OCI-LY1 (cell line): Measurements from ENCODE around the gene ZNF521.

ENCODE experiments used
- H2AFZ ChIP-seq: fragments of 200-600 bp; sonication (generic), shearing (Covaris generic); 2 replicates; pipeline ENCODE4 v1.6.0; 2014; ENCODE audit warnings: antibody characterized with exemption, mild to moderate bottlenecking, low read length
- H3F3A ChIP-seq: fragments of 200-600 bp; sonication (generic), shearing (Covaris generic); 2 replicates; pipeline ENCODE4 v1.6.0; 2014; ENCODE audit warnings: mild to moderate bottlenecking, antibody characterized with exemption, low read length, moderate library complexity; ENCODE audit not compliant: insufficient read depth
- H3K27ac ChIP-seq: fragments of 200-600 bp; sonication (generic); 2 replicates; pipeline ENCODE4 v1.5.1; 2014; ENCODE audit warnings: low read length, mixed run types, mild to moderate bottlenecking, low read depth; ENCODE audit not compliant: poor library complexity, severe bottlenecking
- H3K27me3 ChIP-seq: fragments of 200-600 bp; sonication (generic); 2 replicates; pipeline ENCODE4 v1.6.0; 2014; ENCODE audit warnings: antibody characterized with exemption, mild to moderate bottlenecking, low read length, moderate library complexity; ENCODE audit not compliant: insufficient read depth
- H3K36me3 ChIP-seq: fragments of 200-600 bp; sonication (generic); 2 replicates; pipeline ENCODE4 v1.6.1; 2014; ENCODE audit warnings: mild to moderate bottlenecking, antibody characterized with exemption, low read length, moderate library complexity, mixed read lengths; ENCODE audit not compliant: insufficient read depth
- H3K4me1 ChIP-seq: fragments of 200-600 bp; sonication (generic); 2 replicates; pipeline ENCODE4 v1.5.1; 2014; ENCODE audit warnings: mild to moderate bottlenecking, low read length, moderate library complexity; ENCODE audit not compliant: insufficient read depth, severe bottlenecking
- H3K4me2 ChIP-seq: fragments of 200-600 bp; sonication (generic), shearing (Covaris generic); 2 replicates; pipeline ENCODE4 v1.6.1; 2014; ENCODE audit warnings: low read length
- H3K4me3 ChIP-seq: fragments of 200-600 bp; sonication (generic); 2 replicates; pipeline ENCODE4 v1.5.1; 2014; ENCODE audit warnings: low read length, low read depth, mild to moderate bottlenecking, mixed read lengths; ENCODE audit not compliant: poor library complexity, severe bottlenecking
- H3K79me2 ChIP-seq: fragments of 200-600 bp; shearing (Covaris generic); 2 replicates; pipeline ENCODE4 v1.6.1; 2016; ENCODE audit warnings: mixed run types, low read length, mixed read lengths; ENCODE audit not compliant: insufficient read depth
- H3K9ac ChIP-seq: fragments of 200-600 bp; sonication (generic), shearing (Covaris generic); 2 replicates; pipeline ENCODE4 v1.6.1; 2014; ENCODE audit warnings: mild to moderate bottlenecking, low read length, mixed read lengths
- H3K9me2 ChIP-seq: fragments of 200-600 bp; sonication (generic), shearing (Covaris generic); 2 replicates; pipeline ENCODE4 v1.6.1; 2014; ENCODE audit warnings: low read depth, mild to moderate bottlenecking, low read length, mixed read lengths
- H3K9me3 ChIP-seq: fragments of 200-600 bp; shearing (Covaris generic); 2 replicates; pipeline ENCODE4 v1.6.1; 2014; ENCODE audit warnings: low read length, mixed read lengths
- H4K20me1 ChIP-seq: fragments of 200-600 bp; sonication (generic), shearing (Covaris generic); 2 replicates; pipeline ENCODE4 v1.6.0; 2016; ENCODE audit warnings: mild to moderate bottlenecking, low read length; ENCODE audit not compliant: insufficient read depth
- CTCF ChIP-seq: fragments of 200-600 bp; sonication (generic), shearing (Covaris generic); IDR thresholded peaks from 2 replicates; pipeline ENCODE4 v1.5.1; 2017; ENCODE audit warnings: mild to moderate bottlenecking, antibody characterized with exemption, low read length, moderate library complexity, mixed read lengths
- EZH2 ChIP-seq: fragments of 200-600 bp; sonication (generic), shearing (Covaris generic); IDR thresholded peaks from 2 replicates; pipeline ENCODE4 v1.8.0; 2017; ENCODE audit warnings: borderline replicate concordance, mixed run types, mild to moderate bottlenecking, antibody characterized with exemption, low read length, moderate library complexity, mixed read lengths

Gene ZNF521

GRCh38 chr18:25308381-25308780 lies 43.6 kb downstream of the ZNF521 start:
- Histone ChIP-seq H3K4me2 (no peak overlapping the region), H3K9me2 (no peaks in the 10 kb centered on the region), H3K27me3 (no peaks in the 10 kb centered on the region), H3F3A (no peaks in the 10 kb centered on the region; the same call in 1 of the 2 replicates), H3K36me3 (no peaks in the 10 kb centered on the region), H3K27ac (no peak overlapping the region), H3K9ac (no peak overlapping the region), H3K9me3 (no peaks in the 10 kb centered on the region), H4K20me1 (no peaks in the 10 kb centered on the region), H3K79me2 (no peaks in the 10 kb centered on the region), H3K4me1 (peaks cover 6% of the 10 kb centered on the region), H2AFZ (no peak overlapping the region), H3K4me3 (no peak overlapping the region)
- TF ChIP-seq EZH2 (no peak), CTCF (no peak)

GRCh38 chr18:25307192-25307591 lies 44.8 kb downstream of the ZNF521 start:
- TF ChIP-seq EZH2: no peak
- no peak for TF ChIP-seq CTCF
- Histone ChIP-seq H3F3A (no peaks in the 10 kb centered on the region; the same call in 1 of the 2 replicates), H2AFZ (no peak overlapping the region), H3K9me2 (no peaks in the 10 kb centered on the region), H3K79me2 (no peaks in the 10 kb centered on the region), H3K27me3 (no peaks in the 10 kb centered on the region), H3K4me2 (no peak overlapping the region), H4K20me1 (no peaks in the 10 kb centered on the region), H3K4me3 (no peak overlapping the region), H3K9me3 (no peaks in the 10 kb centered on the region), H3K9ac (no peak overlapping the region), H3K36me3 (no peaks in the 10 kb centered on the region), H3K27ac (no peak overlapping the region), H3K4me1 (no peaks in the 10 kb centered on the region)

GRCh38 chr18:25306671-25307070 lies 45.3 kb downstream of the ZNF521 start:
- H3K36me3 ChIP-seq: no peaks in the 10 kb centered on the region
- no peak overlapping the region for H3K4me2 ChIP-seq
- no peak overlapping the region for H3K4me3 ChIP-seq
- no peaks in the 10 kb centered on the region; the same call in 1 of the 2 replicates for H3F3A ChIP-seq
- H3K27ac ChIP-seq: no peak overlapping the region
- no peaks in the 10 kb centered on the region for H3K27me3 ChIP-seq
- TF ChIP-seq EZH2 (no peak), CTCF (no peak)
- no peak overlapping the region for H3K9ac ChIP-seq
- H3K9me3 ChIP-seq: no peaks in the 10 kb centered on the region
- no peaks in the 10 kb centered on the region for H3K79me2 ChIP-seq
- no peaks in the 10 kb centered on the region for H4K20me1 ChIP-seq
- H2AFZ ChIP-seq: no peak overlapping the region
- no peaks in the 10 kb centered on the region for H3K9me2 ChIP-seq
- no peaks in the 10 kb centered on the region for H3K4me1 ChIP-seq
